H1 (cell line): ENCODE measurements around the gene SLC15A4. TPM values are rescaled to one million over a fixed set of nuclear protein-coding genes. Genes with fewer than 3 reads are reported as not detected.
"Not testable (repeated sequence)": the region's sequence is repeated elsewhere in the genome, so short reads cannot be mapped to it uniquely, and the experiment has no call there.

Experiments used
- CTCF ChIA-PET: fragments of 300-600 bp; sonication (Branson Sonifier 250); formaldehyde crosslinking; loops from one replicate; lab custom pipeline; 2021; ENCODE audit not compliant: partially characterized antibody; lab: Charles Lee
- POLR2A ChIA-PET: fragments of 300-600 bp; sonication (Branson Sonifier 250); formaldehyde crosslinking; loops from one replicate; lab custom pipeline; 2021; ENCODE audit warnings: inconsistent platforms; ENCODE audit not compliant: partially characterized antibody; lab: Charles Lee
- DNase-seq, 2 experiments: peaks; one replicate each; pipeline versions ENCODE4 v3.0.0 to v3.0.0-alpha.2; 2010 to 2022; ENCODE audit warnings: low spot score in 2 of 2, low read depth in 1 of 2, mixed read lengths in 1 of 2
- FAIRE-seq: peaks from 2 replicates; lab custom pipeline; 2011; peaks lifted over from hg19 to GRCh38; lab: Jason Lieb, UNC
- H2AFZ ChIP-seq: 2 replicates; pipeline ENCODE4 v1.8.1; 2012; ENCODE audit warnings: low read length, inconsistent platforms
- H2AK5ac ChIP-seq: 2 replicates; pipeline ENCODE4 v1.6.1; 2013; ENCODE audit warnings: low read depth, low read length
- H2BK120ac ChIP-seq: replicated peaks from 2 replicates; pipeline ENCODE3; 2013; ENCODE audit warnings: low read depth, low read length, inconsistent platforms
- H2BK12ac ChIP-seq: 2 replicates; pipeline ENCODE4 v1.6.1; 2013; ENCODE audit warnings: low read depth, low read length
- H2BK15ac ChIP-seq: 2 replicates; pipeline ENCODE4 v1.6.1; 2013; ENCODE audit warnings: low read length
- H2BK20ac ChIP-seq: 2 replicates; pipeline ENCODE4 v1.6.1; 2013; ENCODE audit warnings: low read length
- H2BK5ac ChIP-seq: 2 replicates; pipeline ENCODE4 v1.6.1; 2013; ENCODE audit warnings: low read depth, low read length
- H3K14ac ChIP-seq: 2 replicates; pipeline ENCODE4 v1.6.1; 2013; ENCODE audit warnings: inconsistent platforms; ENCODE audit not compliant: insufficient read length
- H3K18ac ChIP-seq: 2 replicates; pipeline ENCODE4 v1.6.1; 2013; ENCODE audit warnings: low read length; ENCODE audit errors: extremely low read depth
- H3K23ac ChIP-seq: 2 replicates; pipeline ENCODE4 v1.6.1; 2013; ENCODE audit warnings: inconsistent platforms; ENCODE audit not compliant: insufficient read length
- H3K23me2 ChIP-seq: 2 replicates; pipeline ENCODE4 v1.6.1; 2013; ENCODE audit warnings: low read depth, low read length
- H3K27ac ChIP-seq: 2 replicates; pipeline ENCODE4 v1.6.1; 2011; ENCODE audit warnings: low read depth, low read length, inconsistent platforms
- H3K27me3 ChIP-seq, 4 experiments: replicated peaks in 1 of 4; 1 replicate in 1 of 4; 2 replicates in 3 of 4; pipeline versions ENCODE4 v1.6.1 to v1.8.1; 2011 to 2013; ENCODE audit warnings: low read length in 3 of 4, mild to moderate bottlenecking in 3 of 4, inconsistent platforms in 2 of 4, mixed read lengths in 2 of 4, moderate library complexity in 1 of 4; ENCODE audit not compliant: control insufficient read depth in 3 of 4, insufficient read depth in 3 of 4; ENCODE audit errors: extremely low read depth in 1 of 4
- H3K36me3 ChIP-seq, 4 experiments: 2 replicates each; pipeline versions ENCODE4 v1.6.1 to v1.8.1; 2011 to 2013; ENCODE audit warnings: mild to moderate bottlenecking in 4 of 4, low read length in 3 of 4, moderate library complexity in 2 of 4, control low read depth in 1 of 4, inconsistent platforms in 1 of 4; ENCODE audit not compliant: insufficient read depth in 4 of 4, control insufficient read depth in 2 of 4
- H3K4ac ChIP-seq: replicated peaks from 2 replicates; pipeline ENCODE3; 2013; ENCODE audit warnings: low read length, low read depth, mixed read lengths, inconsistent platforms; ENCODE audit not compliant: insufficient read length
- H3K4me1 ChIP-seq, 4 experiments: replicated peaks in 1 of 4; 1 replicate in 1 of 4; 2 replicates in 3 of 4; pipeline versions ENCODE4 v1.6.1 to v1.8.1; 2011 to 2013; ENCODE audit warnings: low read length in 3 of 4, inconsistent platforms in 2 of 4, mixed read lengths in 1 of 4; ENCODE audit not compliant: insufficient read depth in 4 of 4, control insufficient read depth in 3 of 4
- H3K4me2 ChIP-seq, 2 experiments: 2 replicates each; pipeline versions ENCODE4 v1.6.1 to v1.8.1; 2011 to 2013; ENCODE audit warnings: low read depth in 2 of 2, low read length in 2 of 2, control low read depth in 1 of 2, inconsistent platforms in 1 of 2, mild to moderate bottlenecking in 1 of 2; ENCODE audit not compliant: insufficient read depth in 1 of 2
- H3K4me3 ChIP-seq, 4 experiments: fragments of 200-600, 300-600 bp in 1 of 4; sonication (generic), shearing (Covaris generic), sonication (Bioruptor Twin) in 1 of 4; 2 replicates each; pipeline versions ENCODE4 v1.5.1 to v1.8.1; 2011 to 2016; ENCODE audit warnings: low read length in 4 of 4, low read depth in 3 of 4, control low read depth in 2 of 4, inconsistent platforms in 2 of 4, mild to moderate bottlenecking in 2 of 4, mixed read lengths in 1 of 4, moderate library complexity in 1 of 4; ENCODE audit not compliant: insufficient read depth in 2 of 4; ENCODE audit errors: extremely low read depth in 1 of 4
- H3K56ac ChIP-seq: replicated peaks from 2 replicates; pipeline ENCODE3; 2013; ENCODE audit warnings: low read depth, mild to moderate bottlenecking, mixed read lengths, low read length, inconsistent platforms; ENCODE audit not compliant: insufficient read length
- H3K79me1 ChIP-seq: 2 replicates; pipeline ENCODE4 v1.6.1; 2013; ENCODE audit warnings: low read depth, low read length, control low read depth
- H3K79me2 ChIP-seq, 2 experiments: 2 replicates each; pipeline versions ENCODE4 v1.6.1 to v1.8.1; 2012 to 2013; ENCODE audit warnings: low read length in 2 of 2, mild to moderate bottlenecking in 2 of 2, inconsistent platforms in 1 of 2; ENCODE audit not compliant: insufficient read depth in 2 of 2, control insufficient read depth in 1 of 2
- H3K9ac ChIP-seq, 4 experiments: replicated peaks in 1 of 4; 1 replicate in 1 of 4; 2 replicates in 3 of 4; pipeline versions ENCODE4 v1.6.1 to v1.8.1; 2011 to 2013; ENCODE audit warnings: low read depth in 3 of 4, low read length in 3 of 4, control low read depth in 2 of 4, mild to moderate bottlenecking in 2 of 4, moderate library complexity in 2 of 4, inconsistent platforms in 1 of 4; ENCODE audit errors: extremely low read depth in 1 of 4
- H3K9me3 ChIP-seq, 2 experiments: 2 replicates each; pipeline versions ENCODE4 v1.6.1 to v1.8.1; 2012 to 2013; ENCODE audit warnings: mild to moderate bottlenecking in 2 of 2, moderate library complexity in 2 of 2, control low read depth in 1 of 2, inconsistent platforms in 1 of 2, low read depth in 1 of 2, low read length in 1 of 2, mixed read lengths in 1 of 2; ENCODE audit not compliant: insufficient read depth in 2 of 2
- H4K20me1 ChIP-seq, 2 experiments: replicated peaks in 1 of 2; 2 replicates each; pipeline versions ENCODE3 to v1.8.1; 2011 to 2013; ENCODE audit warnings: inconsistent platforms in 2 of 2, low read length in 2 of 2, mild to moderate bottlenecking in 1 of 2; ENCODE audit not compliant: insufficient read depth in 2 of 2, control insufficient read depth in 1 of 2
- H4K5ac ChIP-seq: 2 replicates; pipeline ENCODE4 v1.6.1; 2013; ENCODE audit warnings: low read length, low read depth, mixed read lengths, inconsistent platforms; ENCODE audit not compliant: insufficient read length
- H4K8ac ChIP-seq: 2 replicates; pipeline ENCODE4 v1.8.0; 2013; ENCODE audit warnings: mild to moderate bottlenecking, moderate library complexity, low read length, inconsistent platforms; ENCODE audit not compliant: insufficient read depth; ENCODE audit errors: extremely low read depth
- H4K91ac ChIP-seq: replicated peaks from 2 replicates; pipeline ENCODE3; 2013; ENCODE audit warnings: low read length, mixed read lengths, inconsistent platforms; ENCODE audit not compliant: insufficient read length
- SRF ChIP-seq: IDR thresholded peaks from 2 replicates; pipeline ENCODE4 v1.6.1; 2011; ENCODE audit warnings: mild to moderate bottlenecking, low read depth, low read length, moderate library complexity
- WGBS, 2 experiments: shearing (Covaris generic) in 1 of 2; methylation state at CpG; one replicate each; pipeline versions ENCODE4 v1.1.6 to v1.1.7; 2013 to 2015; ENCODE audit warnings: low lambda C conversion rate in 2 of 2, mixed read lengths in 2 of 2, inconsistent platforms in 1 of 2, low coverage in 1 of 2, missing lambda C conversion rate in 1 of 2; ENCODE audit not compliant: insufficient replicate concordance in 2 of 2, insufficient coverage in 1 of 2, insufficient read length in 1 of 2; ENCODE audit errors: extremely low coverage in 1 of 2, missing lambda C conversion rate in 1 of 2; 5-methylcytosine and 5-hydroxymethylcytosine counted together
- polyA plus RNA-seq, 7 experiments: library from polyadenylated mRNA; depleted of rRNA in 3 of 7; stranded (reverse) in 5 of 7; unstranded in 2 of 7; fragments of >200 nt in 5 of 7; fragments of 200-250 nt in 2 of 7; gene quantifications; 1 replicate in 5 of 7; 2 replicates in 1 of 7; 4 replicates in 1 of 7; pipeline versions ENCODE4 v1.2.1 to v1.2.3, GENCODE V29; 2011 to 2013; ENCODE audit warnings: missing spikeins in 2 of 7, mixed read lengths in 2 of 7
- total RNA-seq: library from RNA; stranded (reverse); fragmentation: NEBNext Ultra II Directional; extraction: Animal tissue kit (Norgen Biotek cat#: 25700); gene quantifications from 2 replicates; pipeline ENCODE4 v1.2.1, GENCODE V29; 2021

The SLC15A4 gene
- total and polyA plus RNA-seq, 2 of the 8 experiments (the other 6 are each of a cell fraction or from before 2014, with no cell fraction given): 22.7 to 26.6 TPM

DNA sequence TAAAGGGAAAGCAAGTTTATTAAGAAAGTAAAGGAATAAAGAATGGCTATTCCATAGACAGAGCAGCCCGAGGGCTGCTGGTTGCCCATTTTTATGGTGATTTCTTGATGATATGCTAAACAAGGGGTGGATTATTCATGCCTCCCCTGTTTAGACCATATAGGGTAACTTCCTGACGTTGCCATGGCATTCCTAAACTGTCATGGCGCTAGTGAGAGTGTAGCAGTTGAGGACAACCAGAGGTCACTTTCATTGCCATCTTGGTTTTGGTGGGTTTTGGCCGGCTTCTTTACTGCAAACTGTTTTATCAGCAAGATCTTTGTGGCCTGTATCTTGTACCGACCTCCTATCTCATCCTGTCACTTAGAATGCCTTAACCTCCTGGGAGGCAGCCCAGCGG is 26.0 kb upstream of the SLC15A4 start:
- H2BK15ac ChIP-seq, H2BK12ac ChIP-seq, H3K4ac ChIP-seq, H2BK5ac ChIP-seq, H3K9me3 ChIP-seq, H3K27ac ChIP-seq, H3K56ac ChIP-seq, H3K4me1 ChIP-seq, H3K79me2 ChIP-seq, H4K5ac ChIP-seq, POLR2A ChIA-PET, H3K23ac ChIP-seq, H2BK20ac ChIP-seq, H2AK5ac ChIP-seq, H4K8ac ChIP-seq, H3K4me2 ChIP-seq, DNase-seq, H2BK120ac ChIP-seq, H3K9ac ChIP-seq, H2AFZ ChIP-seq, FAIRE-seq, H3K18ac ChIP-seq, H3K4me3 ChIP-seq, H3K36me3 ChIP-seq, H4K91ac ChIP-seq, H3K79me1 ChIP-seq, H3K14ac ChIP-seq, H4K20me1 ChIP-seq: not testable (repeated sequence)
- CTCF ChIA-PET: interaction anchor here (1.0 kb wide), 1 partner anchor 110 kb away, joined by 3 read pairs; no protein-coding TSS in a partner anchor
- peaks cover 0 to 25% (median 15%) of the 10 kb centered on the region in 4 experiments; a peak in 6 of 7 replicates for H3K27me3 ChIP-seq
- peak; percentile 60 for TF ChIP-seq SRF
- 58% methylated on average over 6 of the region's 6 CpGs; no CpG with 5 or more reads in 1 of the 2 experiments for WGBS, 2 experiments
- H3K23me2 ChIP-seq: peaks cover 10% of the 10 kb centered on the region; the same call in 1 of the 2 replicates
